Measurements from ENCODE around the gene INF2. TPM values are rescaled to one million over a fixed set of nuclear protein-coding genes. Genes with fewer than 3 reads are reported as not detected.
"Not testable (repeated sequence)": the region's sequence is repeated elsewhere in the genome, so short reads cannot be mapped to it uniquely, and the experiment has no call there.

The INF2 gene
- total RNA-seq = 87.3 and 113 TPM in 2 replicates
- 122 TPM for polyA plus RNA-seq (2012)

DNA sequence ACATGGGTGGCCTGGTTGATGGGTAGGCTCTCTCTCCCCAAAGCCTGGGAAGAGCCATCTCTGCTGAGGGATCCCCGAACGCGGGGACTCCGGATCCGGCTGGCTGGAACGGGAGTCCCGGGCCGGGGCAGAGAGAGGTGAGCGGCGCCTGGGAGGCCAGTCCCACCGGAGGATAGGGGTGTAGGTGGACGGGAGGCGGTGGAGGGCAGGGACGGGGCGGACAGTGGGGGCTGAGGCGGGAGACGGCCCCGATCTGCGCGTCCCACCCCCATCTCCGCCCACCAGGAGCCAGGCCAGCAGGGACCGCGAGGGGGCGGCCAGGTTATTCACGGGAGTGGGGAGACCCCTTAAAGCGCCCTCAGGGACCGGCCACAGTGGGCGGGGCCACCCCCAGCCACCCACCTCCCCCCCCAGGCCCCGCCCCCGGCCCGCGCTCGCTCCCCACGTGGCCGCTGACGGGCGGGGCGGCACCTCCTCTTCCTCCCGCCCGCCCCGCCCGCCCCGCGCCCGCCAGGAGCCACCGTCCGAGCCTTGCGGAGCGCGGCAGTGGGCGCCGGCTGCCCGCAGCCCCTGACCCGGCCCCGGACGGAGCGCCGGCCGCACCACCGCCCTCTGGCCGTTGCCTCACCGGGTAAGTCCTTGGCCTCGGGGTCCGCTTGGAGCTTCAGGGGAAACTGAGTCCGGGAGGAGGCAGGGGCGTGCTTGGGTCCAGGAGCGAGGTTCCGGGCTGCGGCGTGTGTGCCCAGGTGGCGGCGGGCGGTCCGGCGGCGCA is at the start of gene INF2:
INF2 (plus strand) TSS at position 510 of the 772 bp plus-strand sequence. CDS start 11,748 bp downstream, outside the sequence.
- DNase-seq (ENCODE audit: low read depth) = peak; percentile 76

DNA sequence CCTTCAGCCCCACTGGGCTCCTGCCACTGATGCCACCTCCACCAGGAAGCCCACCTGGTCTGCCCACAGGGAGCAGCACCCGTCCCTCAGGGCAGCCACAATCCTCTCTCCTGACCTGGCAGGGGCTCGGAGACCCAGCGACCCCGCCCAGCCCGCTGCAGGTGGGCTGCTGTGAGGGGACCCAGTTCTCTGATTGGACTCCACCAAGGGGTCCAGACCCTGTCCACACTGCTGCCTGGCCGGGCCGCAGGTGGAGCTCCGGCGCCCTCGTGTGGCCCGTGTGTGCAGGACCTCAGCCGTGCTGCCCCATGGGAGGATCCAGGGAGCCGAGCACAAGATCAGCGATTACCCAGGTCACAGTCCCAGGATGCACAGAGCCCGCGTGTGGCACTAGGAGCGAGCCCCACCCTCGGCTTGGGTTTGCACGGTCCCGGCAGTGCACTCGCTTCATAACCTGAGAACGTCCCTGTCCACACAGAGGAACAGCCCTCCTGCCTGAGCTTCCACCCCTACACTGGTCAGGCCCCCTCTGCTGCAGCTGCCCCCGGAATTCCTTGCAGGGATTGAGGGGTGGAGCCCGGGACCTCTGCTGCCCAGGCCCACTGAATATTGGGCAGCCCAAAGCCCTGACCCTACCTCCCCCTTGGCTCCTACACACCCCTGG is 49.4 kb upstream of the INF2 start:
- peak; percentile 61 for DNase-seq (ENCODE audit: low read depth)

DNA sequence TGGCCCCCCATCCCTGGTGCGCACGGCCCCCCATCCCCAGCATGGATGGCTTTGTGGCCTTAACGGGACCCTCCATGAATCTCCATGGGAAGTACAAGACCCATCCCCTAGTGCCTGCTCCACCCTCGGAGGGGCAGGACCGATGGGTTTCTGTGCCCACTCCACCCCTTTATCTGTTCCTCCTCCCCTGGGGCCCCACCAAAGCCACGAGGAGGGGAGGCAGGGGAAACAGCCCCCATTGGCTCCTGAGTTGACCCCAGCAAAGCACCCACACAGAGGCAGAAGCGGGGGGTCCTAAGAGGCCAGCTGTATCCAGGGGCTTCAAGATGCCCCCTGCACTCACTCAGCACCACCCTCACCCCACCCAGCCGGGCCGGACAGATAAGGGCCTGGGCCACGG is 48.7 kb upstream of the INF2 start:
- DNase-seq (ENCODE audit: low read depth) = no peak

DNA sequence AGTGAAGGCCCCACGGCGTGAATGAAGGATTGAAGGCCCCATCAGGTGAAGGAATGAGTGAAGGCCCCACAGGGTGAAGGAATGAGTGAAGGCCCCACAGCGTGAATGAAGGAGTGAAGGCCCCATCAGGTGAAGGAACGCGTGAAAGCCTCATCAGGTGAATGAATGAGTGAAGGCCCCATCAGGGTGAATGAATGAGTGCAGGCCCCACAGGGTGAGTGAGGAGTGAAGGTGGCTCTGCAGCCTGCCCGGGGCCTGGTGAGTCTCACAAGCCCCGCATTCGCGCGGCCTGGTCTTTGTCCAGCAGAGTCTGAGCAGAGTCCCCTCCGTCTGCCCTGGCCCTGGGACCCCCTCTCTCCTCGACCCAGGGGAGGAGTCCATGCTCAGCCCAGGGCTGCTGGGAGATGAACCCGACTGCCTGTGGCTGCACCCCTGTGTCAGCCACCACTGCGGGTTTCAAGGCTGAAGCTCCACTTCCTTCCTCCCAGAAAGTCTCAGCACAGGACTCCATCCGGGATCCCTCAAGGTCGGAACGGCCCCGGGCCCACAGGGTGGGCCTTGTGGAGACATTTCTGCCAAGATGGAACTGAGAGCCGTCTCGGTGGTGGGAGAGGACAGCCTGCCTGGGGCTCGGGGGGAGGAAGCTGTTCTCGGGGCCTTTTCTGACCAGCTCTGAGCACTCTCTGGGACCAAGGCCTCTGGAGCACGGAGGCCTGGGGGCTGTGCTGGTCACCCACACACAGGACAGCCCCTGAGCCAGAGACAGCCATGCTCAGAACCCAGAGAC is 47.5 kb upstream of the INF2 start:
- DNase-seq (ENCODE audit: low read depth) = no peak

DNA sequence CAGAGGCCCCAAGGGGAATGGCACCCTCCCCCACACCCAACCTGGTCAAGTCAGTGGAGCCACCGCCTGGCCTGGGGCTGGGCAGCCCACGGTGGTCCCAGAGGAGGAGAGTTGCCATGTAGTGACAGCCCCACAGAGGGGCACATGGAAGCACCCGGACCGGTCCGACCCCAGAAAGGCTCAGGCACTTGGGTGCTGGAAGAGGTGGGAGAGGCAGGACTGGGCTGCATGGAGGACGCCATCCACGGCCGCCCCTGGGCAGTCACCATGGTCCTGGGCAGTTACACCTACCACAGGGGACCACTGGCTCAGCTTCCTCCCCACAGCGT is 46.9 kb upstream of the INF2 start:
- no peak for DNase-seq (ENCODE audit: low read depth)

DNA sequence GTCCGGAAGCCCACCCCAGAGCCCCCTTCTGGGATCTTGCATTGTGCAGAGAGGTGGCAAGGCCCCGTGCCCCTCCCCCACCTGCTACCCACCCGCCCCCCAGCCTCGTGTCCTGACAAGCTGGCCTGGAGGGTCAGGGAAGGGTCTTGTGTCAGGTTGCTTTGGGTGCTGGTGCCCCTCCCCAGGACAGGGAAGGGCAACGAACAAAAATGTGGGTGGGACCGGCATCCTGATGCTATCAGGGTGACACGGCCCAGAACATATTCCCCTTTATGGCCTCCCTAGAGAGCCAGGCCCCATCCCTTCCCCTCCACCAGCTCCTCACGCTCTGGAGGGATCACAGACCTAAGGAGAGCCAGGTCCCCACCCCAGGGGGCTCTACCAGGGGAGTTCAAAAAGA is 46.1 kb upstream of the INF2 start:
- no peak for DNase-seq (ENCODE audit: low read depth)

DNA sequence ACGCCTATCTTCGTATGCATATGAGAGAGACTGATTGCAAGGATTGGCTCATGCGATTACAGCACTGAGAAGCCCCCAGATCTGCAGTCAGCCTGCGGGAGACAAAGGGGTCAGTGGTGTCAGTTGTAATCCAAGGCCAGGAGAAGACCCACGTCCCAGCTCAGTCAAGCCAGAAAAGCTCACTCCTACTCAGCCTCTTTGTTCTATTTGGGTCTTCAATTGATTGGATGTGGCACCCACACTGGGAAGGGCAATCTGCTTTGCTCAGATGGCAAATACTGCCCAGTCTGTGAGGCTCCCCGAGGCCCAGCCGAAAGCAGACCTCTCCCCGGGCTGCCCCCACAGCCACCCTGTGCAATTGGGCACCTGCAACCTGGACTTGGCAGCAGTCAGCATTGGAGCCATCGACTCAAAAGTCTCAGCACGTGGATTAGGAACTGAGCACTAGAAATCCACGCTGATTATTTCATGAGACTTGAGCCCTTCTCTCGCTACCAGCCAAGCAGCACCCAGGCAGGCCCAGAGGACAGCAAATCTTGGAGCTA is 45.3 kb upstream of the INF2 start:
- no peak for DNase-seq (ENCODE audit: low read depth)

DNA sequence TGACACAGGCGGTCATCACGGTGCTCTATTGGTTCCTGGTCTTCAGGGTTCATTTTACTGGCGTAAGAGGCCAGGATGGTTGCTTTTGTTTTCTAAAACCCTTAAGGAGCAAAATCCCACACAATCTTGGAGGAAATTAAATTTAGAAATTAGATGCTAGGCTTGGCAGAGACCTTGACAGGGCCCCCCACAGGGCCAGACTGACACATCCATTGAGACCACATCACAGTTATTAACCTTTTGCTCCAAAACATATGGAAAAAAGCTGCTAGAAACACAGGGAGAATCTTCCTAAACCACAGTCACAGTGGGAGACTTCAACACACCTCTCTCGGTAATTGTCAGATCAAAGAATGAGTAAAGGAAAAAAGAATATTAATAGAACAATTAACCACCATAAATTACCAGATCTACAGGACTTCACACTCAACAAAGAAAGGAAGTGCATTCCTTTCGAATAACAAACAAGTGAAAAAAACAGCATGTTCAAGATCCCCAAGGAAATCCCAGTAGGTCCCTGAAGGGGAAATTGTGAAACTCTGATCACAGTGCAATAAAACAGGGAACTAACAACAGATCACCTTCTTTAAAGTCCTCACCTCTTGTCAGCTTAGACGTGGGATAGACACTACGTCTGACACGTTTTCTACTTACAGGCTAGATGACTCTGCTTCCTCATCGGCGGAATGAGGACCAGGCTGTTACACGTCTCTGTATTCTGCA is 44.6 kb upstream of the INF2 start:
- DNase-seq (ENCODE audit: low read depth) = no peak

DNA sequence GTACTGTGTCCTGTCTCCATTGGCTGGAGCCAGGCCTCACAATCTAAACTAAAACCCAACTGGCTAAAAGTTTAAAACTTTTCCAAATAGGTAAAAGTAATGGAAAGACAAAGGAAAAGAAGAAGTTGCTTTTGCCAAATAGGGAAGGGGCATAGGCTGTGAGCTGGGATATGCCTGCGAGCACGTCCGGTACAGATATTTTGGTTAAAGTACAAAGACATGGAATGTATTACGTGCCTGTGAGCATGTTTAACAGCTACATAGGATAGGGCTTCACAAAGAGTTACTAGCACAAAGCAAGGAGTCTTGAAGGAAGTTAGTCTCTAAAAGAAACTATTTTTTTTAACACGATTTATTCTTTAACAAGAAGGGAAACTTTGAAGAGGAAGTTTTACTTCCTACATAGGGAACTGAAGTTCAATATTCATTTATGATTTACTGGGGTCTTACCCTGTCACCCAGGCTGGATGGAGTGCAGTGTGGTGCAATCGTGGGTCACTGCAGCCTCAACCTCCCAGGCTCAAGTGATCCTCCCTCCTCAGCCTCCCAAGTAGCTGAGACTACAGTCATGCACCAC is 41.9 kb upstream of the INF2 start:
- DNase-seq (ENCODE audit: low read depth) = no peak

DNA sequence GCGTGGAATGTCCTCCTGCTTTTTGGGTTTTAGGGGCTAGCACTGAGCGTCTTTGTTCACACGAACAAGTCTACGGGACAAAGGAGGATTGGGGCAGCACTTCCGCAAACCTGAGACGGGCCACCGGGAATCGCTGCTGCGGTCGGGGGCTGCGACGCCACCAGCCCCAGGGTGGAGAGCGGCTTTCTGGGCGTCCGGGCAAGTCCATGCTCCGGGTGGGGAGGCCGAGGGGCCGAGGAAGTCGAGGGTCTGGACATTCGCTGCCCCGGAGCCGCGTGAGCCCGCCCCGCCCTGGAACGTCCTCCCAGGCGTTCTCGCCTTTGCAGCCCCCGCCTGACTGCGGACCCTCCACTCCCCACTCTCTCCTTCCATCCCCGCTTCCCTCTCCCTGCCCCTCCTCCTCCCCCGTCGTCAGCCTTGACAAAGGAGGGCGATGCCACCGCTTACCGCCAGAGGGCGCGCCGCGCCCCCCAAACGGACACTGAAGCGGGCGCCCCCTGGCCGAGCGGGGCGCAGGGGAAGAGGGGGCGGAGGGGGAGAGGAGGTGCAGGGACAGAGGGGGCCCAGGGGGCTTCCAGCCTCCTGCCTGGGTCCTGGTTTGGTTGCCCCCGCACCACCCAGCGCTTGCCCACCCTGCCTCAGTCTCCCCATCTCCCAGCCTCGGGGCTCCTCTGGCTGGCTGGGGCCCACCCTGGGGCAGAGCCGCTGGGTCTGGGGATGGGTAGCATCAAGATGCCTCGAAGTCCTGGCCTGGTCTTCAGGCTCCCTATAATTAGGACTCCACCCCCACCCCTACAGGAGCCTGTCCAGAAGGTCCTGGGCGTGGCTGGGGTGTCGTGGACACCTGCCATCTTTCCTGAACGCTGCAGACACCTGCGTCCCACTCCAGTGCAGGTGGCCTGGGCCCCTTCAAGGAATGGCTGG is 39.1 kb upstream of the INF2 start:
- DNase-seq (ENCODE audit: low read depth) = peak; percentile 67

DNA sequence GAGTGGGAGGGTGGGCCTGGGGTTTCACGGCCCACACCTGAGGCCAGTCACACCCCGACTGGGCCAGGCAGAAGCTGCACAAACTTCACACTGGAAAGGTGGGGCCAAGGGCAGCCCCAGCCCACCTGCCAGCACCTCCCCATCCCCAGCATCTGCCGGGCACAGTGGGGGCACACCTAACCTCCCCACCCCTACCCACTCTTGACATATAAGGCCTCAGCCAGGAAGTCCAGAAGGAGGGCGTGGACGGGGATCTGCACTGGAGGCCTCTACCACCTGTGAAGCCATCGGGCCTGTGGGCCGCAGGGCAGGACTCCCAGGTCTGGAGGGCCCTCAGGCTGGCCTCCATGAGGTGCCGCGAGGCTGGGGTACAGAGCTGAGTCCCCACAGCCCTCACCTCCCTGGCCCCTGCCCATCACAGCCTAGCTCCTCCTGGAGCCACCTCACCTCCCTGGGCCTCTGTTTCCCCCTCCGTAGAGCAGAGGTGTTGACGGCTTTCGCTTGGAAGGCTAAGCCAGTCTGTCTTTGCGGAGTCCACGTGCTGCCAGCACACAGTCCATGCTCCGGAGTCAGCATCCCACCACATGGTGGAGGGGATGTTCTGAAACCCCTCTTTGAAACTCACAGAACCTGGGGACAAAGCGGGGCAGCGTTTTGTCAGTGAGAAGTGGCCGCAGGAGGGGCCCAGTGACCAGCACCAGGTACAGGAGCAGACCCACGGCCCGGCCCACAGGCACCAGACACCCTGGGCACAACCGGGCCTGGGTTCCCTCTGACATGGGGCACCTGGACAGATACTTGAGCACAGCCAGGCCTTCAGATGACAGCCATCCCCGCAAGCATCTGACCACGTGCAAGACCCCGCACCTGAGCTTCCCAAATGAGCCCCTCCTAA is 38.2 kb upstream of the INF2 start:
- DNase-seq (ENCODE audit: low read depth) = no peak

DNA sequence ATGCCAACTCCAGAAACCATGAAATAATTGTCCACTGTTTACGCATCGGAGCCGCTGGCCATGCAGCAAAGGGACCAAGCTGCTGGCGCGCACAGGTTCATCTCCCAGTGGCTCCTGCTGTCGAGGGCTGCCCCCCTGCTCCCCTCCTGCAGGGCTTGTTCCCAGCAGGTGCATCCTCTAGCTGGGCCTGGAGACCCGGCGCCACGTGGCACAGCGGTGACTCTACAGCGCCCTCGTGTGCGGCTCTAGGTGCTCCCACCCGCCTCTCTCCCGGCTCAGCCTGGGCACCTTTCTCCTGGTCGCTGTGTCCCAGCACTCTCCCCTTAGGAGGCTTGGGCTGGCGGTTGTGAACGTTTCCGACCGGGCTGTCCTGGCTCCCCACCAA is 37.5 kb upstream of the INF2 start:
- DNase-seq (ENCODE audit: low read depth) = no peak

DNA sequence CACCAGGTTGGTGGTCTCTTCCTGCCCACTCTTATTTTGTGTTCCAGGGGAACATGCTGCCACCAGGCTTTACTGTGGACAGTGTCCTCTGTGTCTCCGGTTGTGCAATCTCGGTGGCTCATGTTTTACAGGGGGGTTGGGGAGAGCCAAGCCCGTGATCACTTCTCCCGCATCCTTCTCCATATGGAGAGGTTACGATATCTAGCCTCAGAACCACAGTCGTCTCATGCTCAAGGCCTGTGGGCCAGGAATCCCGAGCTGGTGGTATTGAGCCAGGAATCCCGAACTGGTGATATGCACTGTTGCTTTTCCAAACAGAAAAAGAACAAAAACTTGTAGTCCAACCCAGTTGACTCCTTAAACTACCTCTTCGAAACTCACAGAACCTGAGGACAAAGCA is 37.0 kb upstream of the INF2 start:
- no peak for DNase-seq (ENCODE audit: low read depth)

DNA sequence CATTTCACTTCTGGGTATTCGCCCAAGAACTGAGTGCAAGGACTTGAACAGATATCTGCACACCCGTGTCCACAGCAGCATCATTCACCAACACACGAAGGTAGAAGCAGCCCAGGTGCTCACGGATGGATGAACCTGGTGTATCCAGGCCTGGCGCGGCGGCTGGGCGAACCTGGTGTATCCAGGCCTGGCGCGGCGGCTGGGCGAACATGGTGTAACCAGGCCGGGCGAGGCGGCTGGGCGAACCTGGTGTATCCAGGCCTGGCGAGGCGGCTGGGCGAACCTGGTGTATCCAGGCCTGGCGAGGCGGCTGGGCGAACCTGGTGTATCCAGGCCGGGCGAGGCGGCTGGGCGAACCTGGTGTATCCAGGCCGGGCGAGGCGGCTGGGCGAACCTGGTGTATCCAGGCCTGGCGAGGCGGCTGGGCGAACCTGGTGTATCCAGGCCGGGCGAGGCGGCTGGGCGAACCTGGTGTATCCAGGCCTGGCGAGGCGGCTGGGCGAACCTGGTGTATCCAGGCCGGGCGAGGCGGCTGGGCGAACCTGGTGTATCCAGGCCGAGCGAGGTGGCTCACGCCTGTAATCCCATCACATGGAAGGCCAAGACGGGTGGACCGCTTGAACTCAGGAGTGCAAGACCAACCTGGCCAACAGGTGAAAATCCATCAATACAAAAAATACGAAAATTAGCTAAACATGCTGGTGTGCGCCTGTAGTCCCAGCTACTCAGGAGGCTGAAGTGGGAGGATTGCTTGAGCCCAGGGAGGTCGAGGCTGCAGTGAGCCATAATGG is 36.1 kb upstream of the INF2 start:
- not testable (repeated sequence) for DNase-seq (ENCODE audit: low read depth)

DNA sequence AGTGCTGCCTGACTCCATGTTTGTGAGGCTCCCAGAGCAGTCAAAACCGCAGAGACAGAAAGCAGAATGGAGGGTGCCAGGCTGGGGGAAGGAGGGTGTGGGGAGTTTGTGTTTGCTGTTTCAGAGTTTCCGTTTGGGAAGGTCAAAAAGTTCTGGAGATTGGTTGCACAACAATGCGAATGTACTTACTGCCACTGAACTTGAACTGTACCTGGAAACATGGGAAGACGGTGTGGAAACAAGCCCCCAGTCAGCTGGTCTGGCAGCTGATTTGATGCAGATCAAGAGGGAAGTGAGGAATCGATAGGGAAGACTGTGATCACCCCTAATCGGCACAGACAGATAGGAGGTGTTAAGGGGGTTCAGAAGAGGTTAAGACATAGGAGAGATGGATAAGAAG is 35.3 kb upstream of the INF2 start:
- no peak for DNase-seq (ENCODE audit: low read depth)

DNA sequence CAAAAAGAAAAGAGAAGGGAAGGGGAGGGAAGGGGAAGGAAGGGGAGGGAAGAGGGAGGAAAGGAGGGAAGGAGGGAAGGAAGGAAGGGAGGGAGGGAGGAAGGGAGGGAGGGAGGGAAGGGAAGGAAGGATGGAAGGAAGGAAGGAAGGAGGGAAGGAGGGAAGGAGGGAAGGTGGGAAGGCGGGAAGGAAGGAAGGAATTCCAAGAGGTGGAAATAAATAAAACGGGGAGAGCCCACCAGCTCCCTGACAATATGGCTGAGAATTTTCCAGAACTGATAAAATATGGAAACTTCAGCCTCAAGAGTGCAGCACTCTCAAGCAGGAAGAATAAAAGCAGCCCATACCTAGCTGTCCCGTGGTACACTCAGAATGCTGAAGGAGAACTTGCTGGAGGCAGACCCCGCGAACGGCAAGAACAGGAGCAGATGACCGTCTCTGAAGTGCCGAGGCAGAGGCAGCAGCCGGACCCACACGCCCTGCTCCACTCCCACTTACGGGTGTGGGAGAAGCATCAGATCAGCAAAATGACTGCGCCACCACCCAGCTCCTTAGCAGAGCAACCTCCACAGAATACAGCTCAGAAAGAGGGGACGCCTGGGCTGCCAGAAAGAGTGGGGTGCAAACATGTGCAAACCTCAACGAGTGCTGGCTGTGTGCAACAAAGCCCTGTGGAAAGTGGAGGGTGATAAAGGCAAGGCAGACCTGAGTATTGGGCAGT is 34.1 kb upstream of the INF2 start:
- no peak for DNase-seq (ENCODE audit: low read depth)

DNA sequence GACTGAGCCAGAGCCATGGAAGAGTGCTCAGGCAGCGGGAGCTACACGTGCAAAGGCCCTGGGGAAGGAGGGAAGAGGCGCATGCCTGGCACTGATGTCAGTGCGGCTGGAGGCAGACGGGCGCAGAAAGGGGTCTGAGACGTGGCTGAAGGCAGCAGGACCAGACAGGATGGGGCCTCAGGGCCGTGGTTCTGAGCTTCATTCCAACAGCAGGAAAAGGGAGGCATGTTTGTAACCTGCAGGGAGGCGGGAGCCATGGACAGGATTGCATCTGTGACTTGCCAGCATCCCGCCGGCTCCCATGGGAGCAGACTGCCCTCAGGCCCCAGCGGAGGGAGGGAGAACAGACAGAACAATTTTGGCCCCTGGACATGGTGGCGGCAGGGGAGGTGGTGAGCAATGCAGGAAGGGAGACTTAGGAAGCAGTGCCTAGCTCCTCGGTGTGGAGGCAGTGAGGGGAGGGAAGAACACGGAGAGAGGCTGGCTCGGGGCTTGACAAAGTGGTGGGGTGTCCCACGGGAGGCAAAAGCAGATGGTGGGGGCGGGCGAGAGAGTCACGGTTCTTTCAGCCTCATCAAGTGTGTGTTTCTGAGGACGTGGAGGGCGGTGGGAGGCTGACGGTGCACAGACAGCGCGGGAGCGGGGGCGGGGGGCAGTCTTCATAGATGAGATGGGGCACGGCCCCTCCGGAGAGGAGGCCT is 33.3 kb upstream of the INF2 start:
- DNase-seq (ENCODE audit: low read depth) = no peak

Data from myocyte (in vitro differentiated cells).